ENCODE measurements around the gene IRF7. TPM values are rescaled to one million over a fixed set of nuclear protein-coding genes. Genes with fewer than 3 reads are reported as not detected.

Gene IRF7
- polyA plus RNA-seq, 1 of the 3 experiments (the other 2 are of a cell fraction), result 6.3 TPM

DNA sequence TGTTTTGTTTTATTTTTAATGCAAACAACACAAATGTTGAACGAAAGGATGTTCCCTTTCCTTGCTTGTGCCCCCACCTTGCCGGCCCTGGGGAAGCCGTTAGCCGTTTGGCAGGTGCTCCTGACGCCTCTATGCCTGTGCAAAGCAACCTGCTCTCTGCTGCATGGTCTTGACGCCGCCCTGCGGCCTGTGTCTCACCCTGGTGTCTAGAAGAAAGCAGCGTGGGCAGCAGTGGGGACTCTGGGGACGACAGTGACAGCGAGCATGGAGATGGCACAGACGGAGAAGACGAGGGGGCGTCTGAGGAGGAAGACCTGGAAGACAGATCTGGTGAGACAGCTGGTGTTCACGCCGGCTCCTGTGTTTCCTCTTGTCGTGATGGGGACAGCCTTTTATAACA lies 34.0 kb downstream of the IRF7 start:
- peaks cover 9 to 22% of the 10 kb centered on the region in 2 experiments for H3K36me3 ChIP-seq (replicated peaks in 1 of 2; ENCODE audit: control insufficient read depth in 1 of 2, insufficient read depth in 2 of 2, low read length in 1 of 2)
- peaks cover 84% of the 10 kb centered on the region for H3K79me2 ChIP-seq (ENCODE audit: insufficient read depth)
- no peak overlapping the region for H3K4me3 ChIP-seq (ENCODE audit: low read depth in 2 of 2, low read length in 1 of 2)
- H4K20me1 ChIP-seq (ENCODE audit: insufficient read depth), result peaks cover 90% of the 10 kb centered on the region
- no peak overlapping the region for H3K9ac ChIP-seq
- no peak overlapping the region for H3K4me2 ChIP-seq
- DNase-seq, result no peak
- no peaks in the 10 kb centered on the region for H3K27me3 ChIP-seq (ENCODE audit: insufficient read depth)
- H3F3A ChIP-seq (replicated peaks; ENCODE audit: insufficient read depth), result no peaks in the 10 kb centered on the region
- TF ChIP-seq, protein P1, sequence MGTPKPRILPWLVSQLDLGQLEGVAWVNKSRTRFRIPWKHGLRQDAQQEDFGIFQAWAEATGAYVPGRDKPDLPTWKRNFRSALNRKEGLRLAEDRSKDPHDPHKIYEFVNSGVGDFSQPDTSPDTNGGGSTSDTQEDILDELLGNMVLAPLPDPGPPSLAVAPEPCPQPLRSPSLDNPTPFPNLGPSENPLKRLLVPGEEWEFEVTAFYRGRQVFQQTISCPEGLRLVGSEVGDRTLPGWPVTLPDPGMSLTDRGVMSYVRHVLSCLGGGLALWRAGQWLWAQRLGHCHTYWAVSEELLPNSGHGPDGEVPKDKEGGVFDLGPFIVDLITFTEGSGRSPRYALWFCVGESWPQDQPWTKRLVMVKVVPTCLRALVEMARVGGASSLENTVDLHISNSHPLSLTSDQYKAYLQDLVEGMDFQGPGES (IDR thresholded peaks at IDR 0.05; ENCODE audit: low read depth, low read length), result no peak
- no peak for TF ChIP-seq GABPA (IDR thresholded peaks at IDR 0.05; ENCODE audit: low read depth)
- no peak for TF ChIP-seq RCOR1 (IDR thresholded peaks at IDR 0.05; ENCODE audit: low read length)
- no peak for TF ChIP-seq EP300 (IDR thresholded peaks at IDR 0.05; ENCODE audit: borderline replicate concordance in 1 of 2, low read depth in 1 of 2, low read length in 1 of 2)
- TF ChIP-seq TAF1 (IDR thresholded peaks at IDR 0.05; ENCODE audit: borderline replicate concordance, low read depth, low read length), result no peak
- WGBS (ENCODE audit: low lambda C conversion rate), result 97% methylated on average over 17 of the region's 17 CpGs
- no peak overlapping the region for H2AFZ ChIP-seq (ENCODE audit: low read depth)
- no peaks in the 10 kb centered on the region for H3K9me3 ChIP-seq
- ChIA-PET CTCF (interaction anchor here (0.9 kb wide), 1 partner anchor 32 kb away, joined by 3 read pairs; no protein-coding TSS in a partner anchor), POLR2A (no interaction called here)
- no peaks in the 10 kb centered on the region for H3K9me2 ChIP-seq
- no peak overlapping the region for H3K27ac ChIP-seq (ENCODE audit: low read depth in 2 of 2, low read length in 1 of 2)
- peaks cover 4 to 21% of the 10 kb centered on the region in 2 experiments; a peak in 3 of 4 replicates for H3K4me1 ChIP-seq (ENCODE audit: control insufficient read depth in 1 of 2, insufficient read depth in 2 of 2, low read depth in 1 of 2, low read length in 1 of 2)

DNA sequence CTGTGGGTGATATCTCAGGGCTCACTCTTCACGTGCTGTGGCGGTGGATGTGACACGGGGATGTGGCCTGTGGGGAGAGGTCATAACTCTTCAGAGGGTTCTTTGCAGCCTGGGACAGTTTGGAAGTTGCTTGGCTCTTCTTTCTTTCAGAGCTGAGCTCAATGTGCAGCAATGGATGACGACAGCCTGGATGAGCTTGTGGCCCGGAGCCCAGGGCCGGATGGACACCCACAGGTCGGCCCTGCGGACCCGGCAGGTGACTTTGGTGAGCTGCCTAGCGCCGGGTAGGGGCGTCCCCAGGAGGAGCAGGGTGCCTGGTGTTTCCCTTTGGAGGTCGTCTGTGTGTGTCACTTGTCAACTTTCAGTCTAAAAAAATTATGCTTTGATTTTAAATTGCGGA lies 34.4 kb downstream of the IRF7 start:
- Histone ChIP-seq H3K4me3 (ENCODE audit: low read depth in 2 of 2, low read length in 1 of 2) (no peak overlapping the region), H3F3A (replicated peaks; ENCODE audit: insufficient read depth) (no peaks in the 10 kb centered on the region), H3K36me3 (replicated peaks in 1 of 2; ENCODE audit: control insufficient read depth in 1 of 2, insufficient read depth in 2 of 2, low read length in 1 of 2) (peaks cover 9 to 18% of the 10 kb centered on the region in 2 experiments), H3K4me2 (no peak overlapping the region), H3K27me3 (ENCODE audit: insufficient read depth) (no peaks in the 10 kb centered on the region), H3K4me1 (ENCODE audit: control insufficient read depth in 1 of 2, insufficient read depth in 2 of 2, low read depth in 1 of 2, low read length in 1 of 2) (peaks cover 4 to 21% of the 10 kb centered on the region in 2 experiments; a peak in 3 of 4 replicates), H3K27ac (ENCODE audit: low read depth in 2 of 2, low read length in 1 of 2) (no peak overlapping the region), H4K20me1 (ENCODE audit: insufficient read depth) (peaks cover 86% of the 10 kb centered on the region), H3K79me2 (ENCODE audit: insufficient read depth) (peaks cover 82% of the 10 kb centered on the region), H2AFZ (ENCODE audit: low read depth) (no peak overlapping the region), H3K9ac (no peak overlapping the region), H3K9me3 (no peaks in the 10 kb centered on the region), H3K9me2 (no peaks in the 10 kb centered on the region)
- WGBS (ENCODE audit: low lambda C conversion rate), result 94% methylated on average over 13 of the region's 14 CpGs
- TF ChIP-seq EP300 (IDR thresholded peaks at IDR 0.05; ENCODE audit: borderline replicate concordance in 1 of 2, low read depth in 1 of 2, low read length in 1 of 2) (no peak), NRF1 (IDR thresholded peaks at IDR 0.05; ENCODE audit: low read depth, low read length) (no peak), RCOR1 (IDR thresholded peaks at IDR 0.05; ENCODE audit: low read length) (no peak), MEF2A (IDR thresholded peaks at IDR 0.05; ENCODE audit: borderline replicate concordance, low read depth) (no peak), TEAD4 (IDR thresholded peaks at IDR 0.05; ENCODE audit: borderline replicate concordance, insufficient read depth) (no peak), SIN3A (IDR thresholded peaks at IDR 0.05; ENCODE audit: borderline replicate concordance, low read depth, low read length) (no peak), GABPA (IDR thresholded peaks at IDR 0.05; ENCODE audit: low read depth) (no peak), RFX5 (IDR thresholded peaks at IDR 0.05; ENCODE audit: low read length) (no peak)
- TF ChIP-seq, protein P2, sequence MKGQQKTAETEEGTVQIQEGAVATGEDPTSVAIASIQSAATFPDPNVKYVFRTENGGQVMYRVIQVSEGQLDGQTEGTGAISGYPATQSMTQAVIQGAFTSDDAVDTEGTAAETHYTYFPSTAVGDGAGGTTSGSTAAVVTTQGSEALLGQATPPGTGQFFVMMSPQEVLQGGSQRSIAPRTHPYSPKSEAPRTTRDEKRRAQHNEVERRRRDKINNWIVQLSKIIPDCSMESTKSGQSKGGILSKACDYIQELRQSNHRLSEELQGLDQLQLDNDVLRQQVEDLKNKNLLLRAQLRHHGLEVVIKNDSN (IDR thresholded peaks at IDR 0.05; ENCODE audit: borderline replicate concordance, low read depth), result no peak
- POLR2A ChIA-PET, result no interaction called here
- no peak for DNase-seq
- CTCF ChIA-PET, result interaction anchor here (0.9 to 1.5 kb wide), 2 partner anchors 26 to 32 kb away, joined by 3 to 4 read pairs; no protein-coding TSS in a partner anchor

Data from SK-N-SH (cell line).